Measurements from ENCODE around the gene ORC4.

ORC4 gene

DNA sequence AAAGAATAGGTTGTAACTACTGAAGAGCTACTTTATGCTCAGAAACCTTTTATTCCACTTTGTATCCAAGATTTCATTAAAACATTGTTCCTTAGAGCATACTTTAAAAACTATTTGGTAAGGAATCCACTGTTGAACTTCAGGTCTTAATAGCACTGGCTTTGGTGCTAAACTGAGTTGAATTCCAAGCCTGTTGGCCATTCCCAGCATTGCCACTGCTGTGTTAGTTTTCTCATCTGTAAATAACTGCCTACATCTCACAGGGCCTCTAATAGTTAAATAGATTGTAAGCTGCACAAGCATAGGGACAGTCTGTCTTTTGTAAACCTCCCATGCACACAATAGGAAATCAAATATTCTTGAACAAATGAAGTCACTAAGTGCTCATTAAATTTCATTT lies 86.6 kb downstream of the ORC4 start:
- Histone ChIP-seq H3K36me3 (ENCODE audit: control insufficient read depth, insufficient read depth, low read length) (peaks cover 48% of the 10 kb centered on the region), H3K4me1 (ENCODE audit: control insufficient read depth, insufficient read depth, low read length) (no peaks in the 10 kb centered on the region), H3K9ac (ENCODE audit: low read depth, low read length) (no peak overlapping the region), H3K27ac (ENCODE audit: low read depth, low read length) (no peak overlapping the region), H3K27me3 (ENCODE audit: control insufficient read depth, insufficient read depth, low read length) (no peaks in the 10 kb centered on the region), H3K4me3 (ENCODE audit: low read depth, low read length) (no peak overlapping the region), H3K9me3 (ENCODE audit: control insufficient read depth, insufficient read depth, low read length) (no peaks in the 10 kb centered on the region)

DNA sequence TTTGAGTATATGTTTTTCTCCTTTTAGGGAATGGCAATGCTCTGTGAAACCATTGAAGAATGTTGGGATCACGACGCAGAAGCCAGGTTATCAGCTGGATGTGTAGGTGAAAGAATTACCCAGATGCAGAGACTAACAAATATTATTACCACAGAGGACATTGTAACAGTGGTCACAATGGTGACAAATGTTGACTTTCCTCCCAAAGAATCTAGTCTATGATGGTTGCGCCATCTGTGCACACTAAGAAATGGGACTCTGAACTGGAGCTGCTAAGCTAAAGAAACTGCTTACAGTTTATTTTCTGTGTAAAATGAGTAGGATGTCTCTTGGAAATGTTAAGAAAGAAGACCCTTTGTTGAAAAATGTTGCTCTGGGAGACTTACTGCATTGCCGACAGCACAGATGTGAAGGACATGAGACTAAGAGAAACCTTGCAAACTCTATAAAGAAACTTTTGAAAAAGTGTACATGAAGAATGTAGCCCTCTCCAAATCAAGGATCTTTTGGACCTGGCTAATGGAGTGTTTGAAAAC lies 93.4 kb downstream of the ORC4 start:
- H3K9ac ChIP-seq (ENCODE audit: low read depth, low read length), result no peak overlapping the region
- H3K4me3 ChIP-seq (ENCODE audit: low read depth, low read length), result no peak overlapping the region
- no peak overlapping the region for H3K27ac ChIP-seq (ENCODE audit: low read depth, low read length)
- no peaks in the 10 kb centered on the region for H3K27me3 ChIP-seq (ENCODE audit: control insufficient read depth, insufficient read depth, low read length)
- peaks cover 18% of the 10 kb centered on the region for H3K36me3 ChIP-seq (ENCODE audit: control insufficient read depth, insufficient read depth, low read length)
- no peaks in the 10 kb centered on the region for H3K9me3 ChIP-seq (ENCODE audit: control insufficient read depth, insufficient read depth, low read length)
- no peaks in the 10 kb centered on the region for H3K4me1 ChIP-seq (ENCODE audit: control insufficient read depth, insufficient read depth, low read length)

DNA sequence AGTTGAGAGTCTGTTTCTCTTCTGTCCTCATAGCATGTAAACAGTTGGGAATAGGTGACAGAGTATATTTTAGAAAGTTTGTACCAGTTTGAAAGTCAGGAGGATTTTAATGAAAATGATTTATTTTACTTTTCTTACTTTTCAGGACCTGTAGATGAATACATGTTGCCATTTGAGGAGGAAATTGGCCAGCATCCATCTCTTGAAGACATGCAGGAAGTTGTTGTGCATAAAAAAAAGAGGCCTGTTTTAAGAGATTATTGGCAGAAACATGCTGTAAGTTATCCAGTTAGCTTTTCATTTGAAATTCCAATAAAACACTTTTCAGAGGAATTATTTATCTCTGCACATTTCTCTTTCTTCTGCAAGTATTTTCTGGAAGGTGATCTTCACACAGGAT lies 94.7 kb downstream of the ORC4 start:
- Histone ChIP-seq H3K4me3 (ENCODE audit: low read depth, low read length) (no peak overlapping the region), H3K9ac (ENCODE audit: low read depth, low read length) (no peak overlapping the region), H3K27ac (ENCODE audit: low read depth, low read length) (no peak overlapping the region), H3K27me3 (ENCODE audit: control insufficient read depth, insufficient read depth, low read length) (no peaks in the 10 kb centered on the region), H3K4me1 (ENCODE audit: control insufficient read depth, insufficient read depth, low read length) (no peaks in the 10 kb centered on the region), H3K36me3 (ENCODE audit: control insufficient read depth, insufficient read depth, low read length) (peaks cover 18% of the 10 kb centered on the region), H3K9me3 (ENCODE audit: control insufficient read depth, insufficient read depth, low read length) (no peaks in the 10 kb centered on the region)

DNA sequence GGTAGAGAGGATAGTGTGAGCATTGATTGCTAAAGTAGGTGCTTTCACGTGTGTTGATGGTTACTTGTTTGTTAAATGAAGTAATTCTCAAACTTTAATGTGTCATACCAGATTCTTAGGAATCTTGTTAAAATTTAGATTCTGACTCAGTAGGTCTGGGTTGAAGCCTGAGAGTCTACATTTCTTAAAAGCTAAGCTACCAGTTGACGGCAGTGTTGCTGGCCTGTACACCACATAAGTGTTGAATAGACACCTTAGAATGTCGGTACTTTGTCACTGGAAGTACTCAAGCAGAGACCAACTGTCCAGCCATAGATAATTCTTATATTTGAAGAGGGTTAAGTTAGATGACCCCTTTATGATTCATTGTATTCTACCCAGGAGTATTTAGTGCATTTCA lies 95.9 kb downstream of the ORC4 start:
- Histone ChIP-seq H3K27me3 (ENCODE audit: control insufficient read depth, insufficient read depth, low read length) (no peaks in the 10 kb centered on the region), H3K4me3 (ENCODE audit: low read depth, low read length) (no peak overlapping the region), H3K9ac (ENCODE audit: low read depth, low read length) (no peak overlapping the region), H3K27ac (ENCODE audit: low read depth, low read length) (no peak overlapping the region), H3K4me1 (ENCODE audit: control insufficient read depth, insufficient read depth, low read length) (no peaks in the 10 kb centered on the region), H3K9me3 (ENCODE audit: control insufficient read depth, insufficient read depth, low read length) (no peaks in the 10 kb centered on the region), H3K36me3 (ENCODE audit: control insufficient read depth, insufficient read depth, low read length) (peaks cover 17% of the 10 kb centered on the region; the same call in 1 of the 2 replicates)

DNA sequence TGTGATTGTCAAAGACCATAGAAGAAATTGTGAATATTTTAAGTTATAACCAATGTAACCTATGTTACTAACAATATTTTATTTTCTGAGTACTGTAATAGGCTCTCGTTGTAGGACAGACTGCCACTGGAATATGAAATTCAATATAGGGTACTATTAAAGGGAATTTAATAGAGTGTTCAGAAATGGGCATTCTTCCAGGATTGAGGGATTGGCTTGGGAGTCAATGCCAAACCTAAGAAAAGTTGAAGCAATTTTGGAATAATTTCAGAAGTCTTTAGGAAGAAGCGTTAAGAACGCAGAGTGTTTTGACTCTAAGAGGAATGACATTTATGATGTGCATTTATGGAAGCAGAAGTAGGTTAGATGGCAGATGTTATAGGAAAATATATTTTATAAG lies 96.7 kb downstream of the ORC4 start:
- Histone ChIP-seq H3K36me3 (ENCODE audit: control insufficient read depth, insufficient read depth, low read length) (peaks cover 17% of the 10 kb centered on the region; the same call in 1 of the 2 replicates), H3K27me3 (ENCODE audit: control insufficient read depth, insufficient read depth, low read length) (no peaks in the 10 kb centered on the region), H3K4me3 (ENCODE audit: low read depth, low read length) (no peak overlapping the region), H3K4me1 (ENCODE audit: control insufficient read depth, insufficient read depth, low read length) (no peaks in the 10 kb centered on the region), H3K9ac (ENCODE audit: low read depth, low read length) (no peak overlapping the region), H3K27ac (ENCODE audit: low read depth, low read length) (no peak overlapping the region), H3K9me3 (ENCODE audit: control insufficient read depth, insufficient read depth, low read length) (no peaks in the 10 kb centered on the region)

DNA sequence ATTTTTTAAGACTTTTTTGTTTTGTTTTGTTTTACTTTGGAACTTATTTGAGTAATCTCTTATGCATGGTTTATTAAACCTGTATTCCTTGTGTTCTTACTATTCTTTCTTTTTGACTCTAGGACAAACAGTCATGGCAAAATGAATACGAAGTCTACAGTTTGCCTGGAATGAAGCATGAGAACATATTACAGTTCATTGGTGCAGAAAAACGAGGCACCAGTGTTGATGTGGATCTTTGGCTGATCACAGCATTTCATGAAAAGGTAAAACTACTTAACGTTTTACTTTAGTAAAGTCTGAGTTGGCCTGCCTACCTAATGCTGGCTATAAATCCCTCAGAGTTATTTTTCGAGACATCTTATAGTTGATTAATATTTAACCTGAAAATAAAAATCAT lies 103.4 kb downstream of the ORC4 start:
- Histone ChIP-seq H3K27me3 (ENCODE audit: control insufficient read depth, insufficient read depth, low read length) (no peaks in the 10 kb centered on the region), H3K36me3 (ENCODE audit: control insufficient read depth, insufficient read depth, low read length) (peaks cover 10% of the 10 kb centered on the region), H3K4me1 (ENCODE audit: control insufficient read depth, insufficient read depth, low read length) (no peaks in the 10 kb centered on the region), H3K9ac (ENCODE audit: low read depth, low read length) (no peak overlapping the region), H3K9me3 (ENCODE audit: control insufficient read depth, insufficient read depth, low read length) (no peaks in the 10 kb centered on the region), H3K4me3 (ENCODE audit: low read depth, low read length) (no peak overlapping the region), H3K27ac (ENCODE audit: low read depth, low read length) (no peak overlapping the region)

DNA sequence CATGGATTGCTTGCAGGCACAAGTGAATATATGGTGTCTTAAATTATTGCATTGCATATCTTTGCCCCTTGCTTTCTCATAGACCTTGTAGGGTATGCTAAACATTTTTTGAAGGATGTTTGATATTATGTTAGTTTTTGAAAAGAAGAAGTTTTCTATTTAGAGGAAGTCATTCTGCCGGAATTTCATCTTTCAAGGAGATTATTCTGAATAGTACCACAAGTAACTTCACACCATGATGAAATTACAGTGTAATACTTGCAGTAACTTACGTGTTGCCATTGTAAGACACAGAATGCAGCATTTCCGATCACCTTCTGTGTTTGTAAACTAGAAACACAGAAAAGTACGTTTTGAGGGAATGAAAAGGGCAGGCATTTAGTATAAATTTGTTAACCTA lies 103.8 kb downstream of the ORC4 start:
- peaks cover 10% of the 10 kb centered on the region for H3K36me3 ChIP-seq (ENCODE audit: control insufficient read depth, insufficient read depth, low read length)
- no peak overlapping the region for H3K9ac ChIP-seq (ENCODE audit: low read depth, low read length)
- no peak overlapping the region for H3K4me3 ChIP-seq (ENCODE audit: low read depth, low read length)
- no peaks in the 10 kb centered on the region for H3K4me1 ChIP-seq (ENCODE audit: control insufficient read depth, insufficient read depth, low read length)
- H3K27ac ChIP-seq (ENCODE audit: low read depth, low read length), result no peak overlapping the region
- H3K27me3 ChIP-seq (ENCODE audit: control insufficient read depth, insufficient read depth, low read length), result no peaks in the 10 kb centered on the region
- H3K9me3 ChIP-seq (ENCODE audit: control insufficient read depth, insufficient read depth, low read length), result no peaks in the 10 kb centered on the region

DNA sequence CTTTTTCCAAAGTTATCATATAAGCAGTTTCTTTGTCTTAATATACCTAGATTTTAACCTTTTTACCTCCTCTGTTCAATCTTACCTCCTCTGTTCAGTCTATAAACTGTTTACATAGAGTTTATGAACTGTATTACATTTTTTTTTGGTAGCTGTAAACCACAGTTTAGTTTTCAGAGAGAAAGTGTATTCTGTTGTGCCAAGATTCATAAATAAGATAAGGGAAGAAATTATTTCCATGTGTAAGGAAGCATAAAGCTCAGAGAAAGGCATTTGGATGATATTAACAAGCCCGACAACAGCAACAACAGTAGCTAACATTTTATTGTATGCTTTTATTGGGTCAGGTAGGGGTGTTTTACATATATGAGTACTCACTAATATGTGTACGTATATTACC lies 104.5 kb downstream of the ORC4 start:
- no peak overlapping the region for H3K9ac ChIP-seq (ENCODE audit: low read depth, low read length)
- peaks cover 10% of the 10 kb centered on the region for H3K36me3 ChIP-seq (ENCODE audit: control insufficient read depth, insufficient read depth, low read length)
- no peaks in the 10 kb centered on the region for H3K9me3 ChIP-seq (ENCODE audit: control insufficient read depth, insufficient read depth, low read length)
- no peak overlapping the region for H3K4me3 ChIP-seq (ENCODE audit: low read depth, low read length)
- no peaks in the 10 kb centered on the region for H3K27me3 ChIP-seq (ENCODE audit: control insufficient read depth, insufficient read depth, low read length)
- H3K27ac ChIP-seq (ENCODE audit: low read depth, low read length), result no peak overlapping the region
- H3K4me1 ChIP-seq (ENCODE audit: control insufficient read depth, insufficient read depth, low read length), result no peaks in the 10 kb centered on the region

DNA sequence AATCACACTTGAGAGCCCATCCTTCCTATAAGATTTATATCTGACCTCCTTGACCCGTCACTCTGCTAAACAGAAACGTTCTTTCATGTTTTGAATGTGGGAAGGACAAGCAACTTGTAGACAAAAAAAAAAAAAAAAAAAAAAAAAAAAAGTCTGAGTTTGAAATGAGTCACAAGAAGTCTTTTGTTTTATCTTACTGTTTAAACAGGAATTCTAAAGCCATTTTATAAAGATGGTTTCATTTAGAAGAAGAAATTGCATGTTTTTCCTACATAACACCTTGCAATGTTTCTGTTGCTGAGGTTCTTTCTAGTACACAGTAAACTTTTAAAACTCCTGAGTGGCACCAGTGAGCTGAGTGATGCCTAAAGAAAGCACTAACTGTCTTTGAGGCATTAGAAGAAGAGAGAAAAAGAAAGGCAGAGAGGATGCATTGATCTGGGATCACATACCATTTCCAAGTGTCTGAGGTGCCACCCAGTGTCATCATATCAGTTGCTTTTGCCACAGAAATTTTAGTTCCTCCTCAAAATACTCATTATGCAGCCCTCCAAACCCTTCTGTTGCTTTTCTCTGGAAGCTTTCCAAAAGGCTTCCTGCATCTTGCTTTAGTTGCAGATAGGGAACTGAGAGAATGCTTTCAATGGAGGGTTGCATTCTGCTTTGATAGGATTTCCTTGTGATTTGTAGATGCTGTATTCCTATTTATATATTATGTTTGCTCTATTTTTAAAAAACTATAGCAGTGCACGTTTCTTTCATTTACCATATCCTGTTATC lies 106.6 kb downstream of the ORC4 start:
- no peak overlapping the region for H3K4me3 ChIP-seq (ENCODE audit: low read depth, low read length)
- no peak overlapping the region for H3K27ac ChIP-seq (ENCODE audit: low read depth, low read length)
- H3K4me1 ChIP-seq (ENCODE audit: control insufficient read depth, insufficient read depth, low read length), result no peaks in the 10 kb centered on the region
- no peaks in the 10 kb centered on the region for H3K9me3 ChIP-seq (ENCODE audit: control insufficient read depth, insufficient read depth, low read length)
- no peak overlapping the region for H3K9ac ChIP-seq (ENCODE audit: low read depth, low read length)
- H3K36me3 ChIP-seq (ENCODE audit: control insufficient read depth, insufficient read depth, low read length), result peaks cover 7% of the 10 kb centered on the region
- no peaks in the 10 kb centered on the region for H3K27me3 ChIP-seq (ENCODE audit: control insufficient read depth, insufficient read depth, low read length)

DNA sequence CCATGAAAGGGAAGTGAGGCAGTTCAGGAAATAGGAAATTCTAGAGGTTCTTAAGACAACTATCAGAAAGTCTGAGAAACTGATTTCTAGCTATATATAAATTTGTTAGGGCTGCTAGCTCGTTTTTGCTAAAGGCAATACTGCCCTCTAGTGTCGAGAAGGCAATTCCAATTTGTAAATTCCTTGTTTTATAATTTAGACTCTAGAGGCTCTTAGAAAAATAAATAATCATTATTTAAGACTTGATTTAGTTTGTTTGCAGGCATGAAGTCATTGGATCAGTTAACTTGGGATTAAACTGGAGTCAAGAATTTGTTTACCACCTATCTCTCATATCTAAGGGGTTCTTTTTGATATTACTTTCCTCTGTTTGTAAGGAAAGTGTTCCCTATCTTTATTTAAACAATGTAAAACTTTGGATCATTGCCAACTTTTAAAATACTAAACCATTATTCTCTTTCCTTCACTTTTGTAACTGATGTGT lies 109.5 kb downstream of the ORC4 start:
- H3K9me3 ChIP-seq (ENCODE audit: control insufficient read depth, insufficient read depth, low read length), result no peaks in the 10 kb centered on the region
- no peaks in the 10 kb centered on the region for H3K4me1 ChIP-seq (ENCODE audit: control insufficient read depth, insufficient read depth, low read length)
- H3K9ac ChIP-seq (ENCODE audit: low read depth, low read length), result no peak overlapping the region
- no peaks in the 10 kb centered on the region for H3K36me3 ChIP-seq (ENCODE audit: control insufficient read depth, insufficient read depth, low read length)
- H3K4me3 ChIP-seq (ENCODE audit: low read depth, low read length), result no peak overlapping the region
- no peak overlapping the region for H3K27ac ChIP-seq (ENCODE audit: low read depth, low read length)
- no peaks in the 10 kb centered on the region for H3K27me3 ChIP-seq (ENCODE audit: control insufficient read depth, insufficient read depth, low read length)

DNA sequence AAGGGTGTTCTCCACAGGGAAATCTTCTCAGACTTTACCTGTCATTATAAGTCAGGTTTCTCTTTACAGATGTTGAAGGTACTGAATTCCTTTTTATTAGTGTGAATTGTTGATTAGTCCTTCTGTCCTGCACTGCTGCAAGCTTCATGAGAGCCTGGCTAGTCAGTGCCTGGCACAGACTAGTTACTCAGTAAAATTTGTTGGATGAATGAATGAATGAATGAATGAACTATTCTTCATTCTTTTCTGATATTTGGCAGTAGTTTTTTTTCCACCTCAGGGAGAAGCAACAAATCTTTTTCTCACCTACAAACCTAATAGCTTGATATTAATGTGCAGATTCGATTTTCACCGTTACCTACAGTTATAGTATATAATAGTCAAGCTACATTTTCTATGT lies 111.4 kb downstream of the ORC4 start:
- Histone ChIP-seq H3K27me3 (ENCODE audit: control insufficient read depth, insufficient read depth, low read length) (no peaks in the 10 kb centered on the region), H3K36me3 (ENCODE audit: control insufficient read depth, insufficient read depth, low read length) (no peaks in the 10 kb centered on the region), H3K9ac (ENCODE audit: low read depth, low read length) (no peak overlapping the region), H3K27ac (ENCODE audit: low read depth, low read length) (no peak overlapping the region), H3K9me3 (ENCODE audit: control insufficient read depth, insufficient read depth, low read length) (no peaks in the 10 kb centered on the region), H3K4me3 (ENCODE audit: low read depth, low read length) (no peak overlapping the region), H3K4me1 (ENCODE audit: control insufficient read depth, insufficient read depth, low read length) (no peaks in the 10 kb centered on the region)

Data from HUES48 (cell line).